NCI-H2227 treated with DMSO at 0.1 percent for 48 hours (cell line): ENCODE results near the gene FTO.
A peak's percentile ranks its signal among the peaks of the same experiment; 100 is the strongest.
"Not testable (repeated sequence)": the region's sequence is repeated elsewhere in the genome, so short reads cannot be mapped to it uniquely, and the experiment has no call there.

ENCODE experiments used
- DNase-seq: peaks from one replicate; lab custom pipeline; 2025; lab: John Stamatoyannopoulos, UW

FTO gene

GRCh38 chr16:53864819-53865493 is 161.0 kb downstream of the FTO start:
- DNase-seq: no peak

GRCh38 chr16:53865494-53865863 is 161.5 kb downstream of the FTO start:
- no peak for DNase-seq

- DNase-seq: no peak
These were observed 162.6 kb downstream of the FTO start for GRCh38 chr16:53866520-53866919.

GRCh38 chr16:53870831-53871230 is 166.9 kb downstream of the FTO start:
- DNase-seq: no peak

GRCh38 chr16:53872248-53873221 is 168.6 kb downstream of the FTO start:
- no peak for DNase-seq

GRCh38 chr16:53876811-53877210 is 172.9 kb downstream of the FTO start:
- no peak for DNase-seq

DNA sequence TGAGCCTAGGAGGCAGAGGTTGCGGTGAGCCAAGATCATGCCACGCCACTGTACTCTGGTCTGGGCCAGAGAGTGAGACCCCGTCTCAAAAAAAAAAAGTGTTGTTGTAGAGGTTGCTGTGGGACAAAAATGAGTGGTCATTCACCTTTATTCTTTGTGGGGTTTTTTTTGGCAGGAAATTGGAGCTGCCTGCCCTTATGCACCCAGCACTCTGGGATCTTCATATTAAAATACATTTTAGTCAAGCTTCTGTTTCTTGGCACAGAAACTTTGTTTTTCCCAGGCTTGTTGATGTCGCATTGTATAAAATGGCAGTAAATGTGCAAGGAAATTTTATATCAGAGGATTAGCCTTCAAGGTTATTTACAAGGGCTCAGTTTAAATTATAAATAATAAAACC is 174.3 kb downstream of the FTO start:
- no peak for DNase-seq

- no peak for DNase-seq
These were observed 177.4 kb downstream of the FTO start for GRCh38 chr16:53881371-53881770.

GRCh38 chr16:53882310-53882709 is 178.4 kb downstream of the FTO start:
- DNase-seq: no peak

- DNase-seq: no peak
These were observed 180.8 kb downstream of the FTO start for GRCh38 chr16:53884748-53885147.

- DNase-seq: no peak
These were observed 182.8 kb downstream of the FTO start for GRCh38 chr16:53886482-53887378.

DNA sequence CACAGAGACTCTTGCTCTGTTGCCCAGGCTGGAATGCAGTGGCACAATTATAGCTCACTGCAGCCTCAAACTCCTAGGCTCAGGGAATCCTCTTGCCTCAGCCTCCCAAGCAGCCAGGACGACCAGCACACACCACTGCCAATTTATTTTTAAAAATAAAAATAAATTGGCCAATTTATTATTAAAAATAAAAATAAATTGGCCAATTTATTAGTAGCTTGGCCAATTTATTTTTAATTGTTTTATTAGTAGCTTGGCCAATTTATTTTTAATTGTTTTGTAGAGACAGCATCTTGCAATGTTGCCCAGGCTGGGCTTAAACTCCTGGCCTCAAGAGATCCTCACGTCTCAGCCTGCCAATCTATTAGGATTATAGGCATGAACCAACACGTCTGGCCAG is 184.3 kb downstream of the FTO start:
- no peak for DNase-seq

DNA sequence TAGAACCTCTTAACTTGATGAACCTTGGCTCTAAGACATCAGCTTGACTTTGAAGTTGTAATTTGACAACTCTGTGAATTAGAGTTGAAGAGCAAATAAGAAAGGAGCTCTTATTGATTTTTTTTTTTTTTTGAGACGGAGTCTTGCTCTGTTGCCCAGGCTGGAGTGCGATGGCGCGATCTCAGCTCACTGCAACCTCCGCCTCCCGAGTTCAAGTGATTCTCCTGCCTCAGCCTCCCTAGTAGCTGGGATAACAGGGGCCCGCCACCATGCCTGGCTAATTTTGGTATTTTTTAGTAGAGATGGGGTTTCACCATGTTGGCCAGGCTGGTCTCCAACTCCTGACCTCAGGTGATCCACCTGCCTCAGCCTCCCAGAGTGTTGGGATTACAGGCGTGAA is 186.9 kb downstream of the FTO start:
- DNase-seq: not testable (repeated sequence)

- no peak for DNase-seq
These were observed 187.6 kb downstream of the FTO start for GRCh38 chr16:53891409-53892139.

DNA sequence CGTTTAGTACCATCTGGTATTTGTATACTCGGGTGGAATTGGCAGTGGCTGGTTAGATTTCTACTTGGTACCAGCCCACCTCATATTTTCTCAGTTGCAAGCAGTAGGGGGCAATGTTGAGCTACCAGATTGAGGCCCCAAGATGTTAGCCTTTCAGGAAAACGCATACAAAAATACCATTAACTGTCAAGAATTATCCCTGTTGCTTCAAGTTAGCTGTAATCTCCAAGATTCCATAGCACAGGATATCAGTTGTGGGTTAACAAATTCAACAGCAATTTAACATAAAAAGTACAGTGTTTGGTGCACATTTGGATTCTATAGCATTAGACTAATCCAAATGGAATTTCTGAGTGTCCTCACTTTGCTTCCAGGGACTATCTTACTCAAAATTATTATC is 188.2 kb downstream of the FTO start:
- DNase-seq: peak; percentile 51

- DNase-seq: no peak
These were observed 189.9 kb downstream of the FTO start for GRCh38 chr16:53893731-53894435.

- no peak for DNase-seq
These were observed 190.7 kb downstream of the FTO start for GRCh38 chr16:53894686-53895085.

DNA sequence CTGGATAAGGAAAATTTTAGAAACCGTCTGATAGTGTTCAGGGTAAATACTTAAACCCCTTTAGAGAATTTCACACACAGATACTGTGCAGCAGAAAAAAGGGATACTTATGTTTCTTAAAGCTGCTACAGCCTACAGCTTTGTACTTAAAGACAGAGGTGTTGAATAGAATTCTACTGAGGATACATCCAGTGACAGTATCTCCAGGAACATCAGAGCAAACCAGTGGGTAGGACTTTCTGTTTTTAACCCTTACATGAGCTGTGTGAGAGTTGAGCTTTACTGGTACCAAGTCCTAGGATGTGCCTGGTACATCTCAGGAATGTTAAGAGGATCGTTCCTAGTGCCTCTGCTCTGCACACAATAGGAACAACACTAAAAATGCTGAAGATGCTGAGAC is 191.5 kb downstream of the FTO start:
- no peak for DNase-seq

- DNase-seq: no peak
These were observed 191.9 kb downstream of the FTO start for GRCh38 chr16:53895851-53896250.

DNA sequence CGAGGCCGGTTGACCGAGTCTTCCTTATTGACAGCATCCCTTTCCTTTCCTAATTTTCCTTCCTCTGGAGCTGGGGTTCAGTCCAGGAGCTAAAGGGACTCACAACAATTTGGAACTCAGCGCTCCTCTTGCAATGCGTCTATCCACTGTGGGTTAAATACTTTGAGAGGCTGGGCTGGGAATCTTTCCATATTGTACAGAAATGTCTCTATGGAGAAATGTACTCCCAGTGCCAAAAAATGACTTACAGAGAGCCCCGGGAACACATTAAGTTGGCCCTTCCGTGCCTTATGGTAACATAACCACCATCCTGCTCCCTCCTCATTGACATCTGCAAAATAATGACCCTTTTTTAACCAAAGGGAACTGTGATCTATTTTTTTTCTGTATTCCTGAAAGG is 192.8 kb downstream of the FTO start:
- no peak for DNase-seq

GRCh38 chr16:53898993-53899392 is 195.0 kb downstream of the FTO start:
- no peak for DNase-seq
